Mesendoderm (in vitro differentiated cells): ENCODE measurements around the gene EFCC1.
A peak's percentile ranks its signal among the peaks of the same experiment; 100 is the strongest.

ENCODE experiments used
- DNase-seq: peaks from one replicate; pipeline ENCODE4 v3.0.0; 2013
- H2AK5ac ChIP-seq: 2 replicates; pipeline ENCODE4 v1.6.1; 2013; ENCODE audit warnings: low read length, inconsistent platforms
- H2BK120ac ChIP-seq: 2 replicates; pipeline ENCODE4 v1.6.1; 2013; ENCODE audit warnings: low read depth, mild to moderate bottlenecking, low read length, moderate library complexity, mixed read lengths
- H2BK15ac ChIP-seq: replicated peaks from 2 replicates; pipeline ENCODE4 v1.6.1; 2013; ENCODE audit warnings: low read depth, mild to moderate bottlenecking, moderate library complexity
- H2BK5ac ChIP-seq: 2 replicates; pipeline ENCODE4 v1.6.1; 2013; ENCODE audit warnings: low read length, inconsistent platforms
- H3K18ac ChIP-seq: 2 replicates; pipeline ENCODE4 v1.6.1; 2013; ENCODE audit warnings: mild to moderate bottlenecking, low read length, mixed read lengths
- H3K23ac ChIP-seq: one replicate; pipeline ENCODE4 v1.6.1; 2013; ENCODE audit warnings: low read length
- H3K27ac ChIP-seq: 2 replicates; pipeline ENCODE4 v1.5.1; 2013; ENCODE audit warnings: low read depth, mild to moderate bottlenecking, inconsistent platforms, low read length, moderate library complexity
- H3K27me3 ChIP-seq: 2 replicates; pipeline ENCODE4 v1.6.1; 2013; ENCODE audit warnings: low read length, control low read depth, mild to moderate bottlenecking, inconsistent platforms; ENCODE audit not compliant: insufficient read depth, poor library complexity
- H3K36me3 ChIP-seq: 2 replicates; pipeline ENCODE4 v1.6.1; 2013; ENCODE audit warnings: low read length, inconsistent platforms; ENCODE audit not compliant: control insufficient read depth, insufficient read depth
- H3K4ac ChIP-seq: one replicate; pipeline ENCODE4 v1.6.1; 2013; ENCODE audit warnings: low read depth, mild to moderate bottlenecking, low read length, moderate library complexity
- H3K4me1 ChIP-seq: 2 replicates; pipeline ENCODE4 v1.6.1; 2013; ENCODE audit warnings: low read depth, low read length, inconsistent platforms; ENCODE audit not compliant: control insufficient read depth
- H3K4me2 ChIP-seq: 2 replicates; pipeline ENCODE4 v1.6.1; 2013; ENCODE audit warnings: low read length
- H3K4me3 ChIP-seq: 2 replicates; pipeline ENCODE4 v1.5.1; 2013; ENCODE audit warnings: mild to moderate bottlenecking, low read length
- H3K56ac ChIP-seq: one replicate; pipeline ENCODE4 v1.6.1; 2013; ENCODE audit warnings: low read length
- H3K79me1 ChIP-seq: 2 replicates; pipeline ENCODE4 v1.6.1; 2013; ENCODE audit warnings: low read length, inconsistent platforms
- H3K79me2 ChIP-seq: 2 replicates; pipeline ENCODE4 v1.6.1; 2013; ENCODE audit warnings: mild to moderate bottlenecking, low read length; ENCODE audit not compliant: control insufficient read depth, insufficient read depth
- H3K9ac ChIP-seq: 2 replicates; pipeline ENCODE4 v1.6.1; 2013; ENCODE audit warnings: low read length, inconsistent platforms
- H4K5ac ChIP-seq: one replicate; pipeline ENCODE4 v1.6.1; 2013; ENCODE audit warnings: low read length
- H4K8ac ChIP-seq: one replicate; pipeline ENCODE4 v1.6.1; 2013; ENCODE audit warnings: low read depth, mild to moderate bottlenecking, control low read depth, low read length, moderate library complexity
- WGBS: extraction: QIAGEN DNeasy Blood & Tissue Kit; methylation state at CpG from one replicate; pipeline ENCODE4 v1.1.7; 2013; ENCODE audit warnings: low lambda C conversion rate, missing lambda C conversion rate; ENCODE audit not compliant: insufficient coverage; ENCODE audit errors: extremely low coverage; 5-methylcytosine and 5-hydroxymethylcytosine counted together

Gene EFCC1

DNA sequence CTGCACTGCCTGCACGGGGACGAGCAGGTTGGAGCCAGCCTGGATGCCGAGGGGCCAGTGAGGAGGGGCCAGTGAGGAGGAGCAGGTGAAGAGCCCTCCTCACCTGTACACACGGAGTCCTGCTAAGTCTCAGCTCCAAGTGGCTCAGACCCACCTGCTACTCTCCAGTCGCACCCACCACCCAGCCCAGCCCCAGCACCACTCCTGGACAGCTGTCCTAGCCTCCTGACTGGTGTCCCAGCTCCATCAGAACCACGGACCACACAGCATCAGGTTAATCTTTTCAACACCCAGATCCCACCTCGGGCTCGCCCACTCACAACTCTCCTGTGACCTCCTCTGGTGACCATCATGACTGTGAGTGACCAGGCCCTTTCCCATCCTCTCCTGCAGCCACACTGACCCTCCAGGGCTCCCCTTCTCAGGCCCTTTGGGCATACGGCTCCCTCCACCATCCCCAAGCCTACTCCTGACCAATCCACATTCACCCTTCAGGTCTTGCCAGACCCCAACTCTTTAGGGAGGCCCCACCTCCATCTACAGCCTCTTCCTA lies 13.8 kb downstream of the EFCC1 start:
- H3K79me1 ChIP-seq: no peaks in the 10 kb centered on the region
- no peak overlapping the region for H2BK120ac ChIP-seq
- no CpG with 5 or more reads among the region's 9 CpGs for WGBS
- no peak overlapping the region for H3K27ac ChIP-seq
- H2AK5ac ChIP-seq: no peak overlapping the region
- H4K8ac ChIP-seq: no peak overlapping the region
- no peaks in the 10 kb centered on the region for H3K79me2 ChIP-seq
- DNase-seq: no peak
- H3K4me3 ChIP-seq: no peak overlapping the region
- no peak overlapping the region for H3K9ac ChIP-seq
- H2BK5ac ChIP-seq: no peak overlapping the region
- H4K5ac ChIP-seq: no peak overlapping the region
- H3K18ac ChIP-seq: no peak overlapping the region
- no peak overlapping the region for H3K23ac ChIP-seq
- H3K36me3 ChIP-seq: no peaks in the 10 kb centered on the region
- H3K27me3 ChIP-seq: no peaks in the 10 kb centered on the region
- no peaks in the 10 kb centered on the region for H3K4me1 ChIP-seq
- no peak overlapping the region for H2BK15ac ChIP-seq
- H3K4ac ChIP-seq: no peak overlapping the region
- no peak overlapping the region for H3K56ac ChIP-seq
- H3K4me2 ChIP-seq: no peak overlapping the region

DNA sequence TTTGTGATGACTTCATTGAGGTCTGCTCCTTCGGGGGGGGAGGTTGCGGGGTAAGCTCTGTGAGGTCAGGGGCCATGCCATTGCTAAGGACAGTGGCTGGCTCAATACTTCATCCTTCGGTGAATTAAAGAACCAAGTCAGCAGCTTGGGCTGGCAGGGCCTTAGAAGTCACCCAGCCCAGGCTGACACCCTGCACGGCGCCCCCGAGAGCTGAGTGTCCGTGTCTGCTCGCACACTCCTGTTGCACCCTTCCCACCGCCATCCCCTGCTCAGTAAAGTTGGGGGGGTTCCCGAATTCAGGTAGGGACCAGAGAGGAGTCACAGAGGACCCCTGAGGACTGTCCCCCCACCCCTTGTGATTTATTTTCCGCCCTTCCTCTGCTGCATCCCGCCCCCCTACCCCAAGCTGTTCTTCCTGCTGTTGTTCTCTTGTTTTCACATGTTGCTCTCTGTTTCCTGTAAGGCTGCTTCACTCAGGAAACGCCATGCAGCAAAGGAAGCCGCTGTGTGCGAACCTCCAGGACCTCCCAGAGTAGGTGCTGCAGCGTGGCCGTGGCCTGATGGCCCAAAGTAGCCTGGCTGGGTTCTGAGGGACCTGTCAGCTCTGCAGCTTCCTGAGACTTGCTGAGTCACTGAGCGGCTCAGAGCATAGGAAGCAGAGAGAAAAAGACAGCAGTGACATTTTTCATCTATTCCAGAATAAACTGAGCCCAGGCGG lies 14.4 kb downstream of the EFCC1 start:
- no peak overlapping the region for H3K27ac ChIP-seq
- H4K8ac ChIP-seq: no peak overlapping the region
- H2AK5ac ChIP-seq: no peak overlapping the region
- no peak overlapping the region for H3K18ac ChIP-seq
- H3K79me2 ChIP-seq: no peaks in the 10 kb centered on the region
- no peaks in the 10 kb centered on the region for H3K36me3 ChIP-seq
- DNase-seq: peak; percentile 37
- H3K79me1 ChIP-seq: no peaks in the 10 kb centered on the region
- H3K9ac ChIP-seq: no peak overlapping the region
- no peak overlapping the region for H2BK5ac ChIP-seq
- H3K4me1 ChIP-seq: no peaks in the 10 kb centered on the region
- no peaks in the 10 kb centered on the region for H3K27me3 ChIP-seq
- no peak overlapping the region for H3K56ac ChIP-seq
- no peak overlapping the region for H4K5ac ChIP-seq
- no peak overlapping the region for H2BK15ac ChIP-seq
- H3K4me2 ChIP-seq: no peak overlapping the region
- no CpG with 5 or more reads among the region's 19 CpGs for WGBS
- H2BK120ac ChIP-seq: no peak overlapping the region
- no peak overlapping the region for H3K4ac ChIP-seq
- no peak overlapping the region for H3K4me3 ChIP-seq
- no peak overlapping the region for H3K23ac ChIP-seq

- H3K27ac ChIP-seq: no peak overlapping the region
- no peak overlapping the region for H3K4me2 ChIP-seq
- no peaks in the 10 kb centered on the region for H3K36me3 ChIP-seq
Measured at GRCh38 chr3:129016356-129016719, 15.2 kb downstream of the EFCC1 start.

GRCh38 chr3:129016720-129017483 lies 15.8 kb downstream of the EFCC1 start:
- H3K4me2 ChIP-seq: no peak overlapping the region
- no peak overlapping the region for H3K4ac ChIP-seq
- H3K79me2 ChIP-seq: no peaks in the 10 kb centered on the region
- no peak overlapping the region for H2AK5ac ChIP-seq
- H3K4me1 ChIP-seq: no peaks in the 10 kb centered on the region
- H2BK5ac ChIP-seq: no peak overlapping the region
- no peak overlapping the region for H3K56ac ChIP-seq
- H3K27ac ChIP-seq: no peak overlapping the region
- no peak overlapping the region for H3K23ac ChIP-seq
- no peak overlapping the region for H2BK120ac ChIP-seq
- no peaks in the 10 kb centered on the region for H3K27me3 ChIP-seq
- no peaks in the 10 kb centered on the region for H3K79me1 ChIP-seq
- DNase-seq: no peak
- no CpG with 5 or more reads among the region's 14 CpGs for WGBS
- H3K18ac ChIP-seq: no peak overlapping the region
- no peak overlapping the region for H3K4me3 ChIP-seq
- H4K8ac ChIP-seq: no peak overlapping the region
- H3K36me3 ChIP-seq: no peaks in the 10 kb centered on the region
- H2BK15ac ChIP-seq: no peak overlapping the region
- H3K9ac ChIP-seq: no peak overlapping the region
- no peak overlapping the region for H4K5ac ChIP-seq

More at GRCh38 chr3:129016356-129016719, 15.2 kb downstream of the EFCC1 start:
- H2AK5ac ChIP-seq: no peak overlapping the region
- no peaks in the 10 kb centered on the region for H3K79me1 ChIP-seq
- no peak overlapping the region for H4K5ac ChIP-seq
- no peak overlapping the region for H3K18ac ChIP-seq
- H2BK5ac ChIP-seq: no peak overlapping the region
- no peak overlapping the region for H3K4ac ChIP-seq
- DNase-seq: peak; percentile 25
- no peak overlapping the region for H3K23ac ChIP-seq
- no CpG with 5 or more reads among the region's 6 CpGs for WGBS
- H3K4me1 ChIP-seq: no peaks in the 10 kb centered on the region
- no peak overlapping the region for H2BK15ac ChIP-seq
- H3K9ac ChIP-seq: no peak overlapping the region
- no peak overlapping the region for H3K56ac ChIP-seq
- H3K27me3 ChIP-seq: no peaks in the 10 kb centered on the region
- no peak overlapping the region for H2BK120ac ChIP-seq
- H3K79me2 ChIP-seq: no peaks in the 10 kb centered on the region
- no peak overlapping the region for H4K8ac ChIP-seq
- H3K4me3 ChIP-seq: no peak overlapping the region

DNA sequence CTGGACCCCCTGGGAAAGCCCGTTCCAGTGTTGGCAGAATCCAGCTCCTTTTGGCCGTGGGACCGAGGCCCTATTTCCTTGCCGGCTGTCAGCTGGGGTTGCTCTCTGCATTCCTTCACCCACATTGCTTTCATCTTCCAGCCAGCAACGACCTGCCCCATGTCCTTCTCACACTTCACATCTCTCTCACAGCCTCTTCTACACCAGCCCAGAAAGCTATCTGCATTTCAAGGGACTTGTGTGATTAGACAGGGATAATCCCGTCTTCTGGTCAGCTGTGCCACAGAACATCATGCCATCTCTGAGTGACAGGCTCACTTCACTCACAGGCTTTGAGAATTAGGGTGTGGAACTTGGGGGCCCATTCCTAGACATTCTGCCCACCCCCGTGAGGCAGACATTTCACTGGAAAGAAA lies 16.4 kb downstream of the EFCC1 start:
- H3K79me2 ChIP-seq: no peaks in the 10 kb centered on the region
- no peak overlapping the region for H2BK5ac ChIP-seq
- H3K4me2 ChIP-seq: no peak overlapping the region
- no peaks in the 10 kb centered on the region for H3K36me3 ChIP-seq
- no peak overlapping the region for H4K8ac ChIP-seq
- H2AK5ac ChIP-seq: no peak overlapping the region
- no peaks in the 10 kb centered on the region for H3K4me1 ChIP-seq
- no CpG with 5 or more reads among the region's 7 CpGs for WGBS
- no peak overlapping the region for H3K23ac ChIP-seq
- no peak overlapping the region for H3K56ac ChIP-seq
- no peak overlapping the region for H2BK15ac ChIP-seq
- H3K79me1 ChIP-seq: no peaks in the 10 kb centered on the region
- H2BK120ac ChIP-seq: no peak overlapping the region
- peak; percentile 45 for DNase-seq
- no peak overlapping the region for H3K4me3 ChIP-seq
- H3K9ac ChIP-seq: no peak overlapping the region
- no peaks in the 10 kb centered on the region for H3K27me3 ChIP-seq
- H3K18ac ChIP-seq: no peak overlapping the region
- no peak overlapping the region for H3K27ac ChIP-seq
- no peak overlapping the region for H3K4ac ChIP-seq
- H4K5ac ChIP-seq: no peak overlapping the region
